Measurements from ENCODE around the gene MCF2L2. TPM values are rescaled to one million over a fixed set of nuclear protein-coding genes. Genes with fewer than 3 reads are reported as not detected.
A peak's percentile ranks its signal among the peaks of the same experiment; 100 is the strongest.

The MCF2L2 gene
- total and polyA plus RNA-seq, 2 donors (not counting 3 experiments of a cell fraction or from before 2014, with no cell fraction given), result 0.15 to 1.1 TPM

DNA sequence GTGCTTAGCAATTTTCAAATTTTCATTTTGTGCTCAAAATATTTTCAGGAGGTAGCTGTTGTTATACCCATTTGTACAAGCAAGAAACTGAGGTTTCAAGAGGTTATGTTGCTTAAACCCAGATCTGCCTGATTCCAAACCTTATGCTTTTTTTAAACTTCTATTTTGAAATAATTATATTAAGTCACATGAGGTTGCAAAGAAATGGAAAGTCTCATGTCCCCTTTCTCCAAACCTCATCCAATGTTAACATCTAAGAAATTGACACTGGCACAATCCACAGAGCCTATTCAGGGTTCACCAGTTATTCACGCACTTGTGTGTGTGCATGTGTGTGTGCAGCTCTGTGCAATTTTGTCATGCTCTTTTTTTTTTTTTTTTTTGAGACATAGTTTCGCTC, 140.3 kb downstream of the MCF2L2 start:
- Histone ChIP-seq H3K4me1 (ENCODE audit: control insufficient read depth, extremely low read depth, insufficient read depth, low read length) (peaks cover 32% of the 10 kb centered on the region), H3K36me3 (ENCODE audit: control insufficient read depth in 2 of 2, extremely low read depth in 1 of 2, insufficient read depth in 2 of 2, low read length in 2 of 2) (no peaks in the 10 kb centered on the region), H2AFZ (ENCODE audit: low read depth, low read length) (no peak overlapping the region), H3K9me1 (replicated peaks; ENCODE audit: control insufficient read depth, extremely low read depth, insufficient read depth, low read length) (no peaks in the 10 kb centered on the region), H4K20me1 (replicated peaks; ENCODE audit: control insufficient read depth, extremely low read depth, insufficient read depth, low read length) (no peaks in the 10 kb centered on the region), H3K27ac (ENCODE audit: insufficient read depth, low read depth, low read length) (no peak overlapping the region), H3K79me2 (ENCODE audit: control insufficient read depth, insufficient read depth, low read length) (no peaks in the 10 kb centered on the region), H3K4me3 (replicated peaks in 1 of 3; ENCODE audit: insufficient read depth in 1 of 3, low read depth in 1 of 3, low read length in 3 of 3) (no peak overlapping the region), H3K4me2 (ENCODE audit: insufficient read depth, low read length) (no peak overlapping the region), H3K9ac (replicated peaks; ENCODE audit: extremely low read depth, insufficient read depth, low read length) (peak overlapping the region; percentile 32), H3K9me3 (replicated peaks; ENCODE audit: control insufficient read depth, insufficient read depth, low read length) (no peaks in the 10 kb centered on the region), H3K27me3 (ENCODE audit: control insufficient read depth in 2 of 2, insufficient read depth in 2 of 2, low read length in 2 of 2) (no peaks in the 10 kb centered on the region)
- TF ChIP-seq MYC (IDR thresholded peaks at IDR 0.05; ENCODE audit: low read depth, low read length), result no peak
- no TSS peak for BruUV-seq (replicated peaks)
- dilution Hi-C loops (cut with MboI; ENCODE audit: extremely low pct_ligation_motif_present, low sequenced_read_pairs), result no loop called here
- intact Hi-C loops (cut with micrococcal nuclease), result no loop called here
- DNase-seq (ENCODE audit: low read depth, low spot score) (no peak), FAIRE-seq (no peak)
- ChIA-PET POLR2A (no interaction called here), CTCF (interaction anchor here (0.9 to 1.4 kb wide), 3 partner anchors 15 to 104 kb away, joined by 3 read pairs; no protein-coding TSS in a partner anchor)

DNA sequence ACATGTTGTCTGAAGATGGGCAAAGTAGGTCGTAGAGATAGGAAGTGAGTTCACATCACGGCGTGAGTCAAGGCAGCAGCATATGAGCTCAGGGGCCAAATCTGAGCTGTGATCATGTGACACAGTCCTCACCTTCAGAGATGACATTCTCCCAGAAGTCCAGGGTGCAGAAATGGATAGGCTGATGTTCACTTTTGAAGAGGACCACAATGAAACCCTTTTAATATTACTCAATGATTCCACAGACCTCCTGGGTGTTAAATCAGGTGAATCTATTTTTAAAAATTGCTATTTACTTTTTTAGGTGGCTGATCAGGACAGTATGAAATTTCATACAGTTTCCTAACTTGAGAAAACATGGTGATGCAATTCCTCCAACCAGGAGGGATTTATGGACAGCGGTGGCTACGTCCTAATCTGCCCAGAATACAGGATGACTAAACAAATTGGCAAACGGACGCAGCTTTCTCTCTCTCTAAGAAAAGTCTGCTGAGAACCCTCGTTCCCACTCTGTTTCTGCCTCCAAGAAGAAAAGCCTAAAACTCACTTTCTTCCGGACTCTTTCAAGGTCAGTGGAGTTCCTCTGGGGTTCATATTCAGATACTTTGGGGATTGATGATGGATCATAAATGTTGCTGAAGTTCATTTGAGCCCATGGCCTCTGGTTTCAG, 141.0 kb downstream of the MCF2L2 start:
- H2AFZ ChIP-seq (ENCODE audit: low read depth, low read length), result no peak overlapping the region
- no peaks in the 10 kb centered on the region for H3K9me3 ChIP-seq (replicated peaks; ENCODE audit: control insufficient read depth, insufficient read depth, low read length)
- no peaks in the 10 kb centered on the region for H3K9me1 ChIP-seq (replicated peaks; ENCODE audit: control insufficient read depth, extremely low read depth, insufficient read depth, low read length)
- no peak overlapping the region for H3K4me2 ChIP-seq (ENCODE audit: insufficient read depth, low read length)
- H3K4me1 ChIP-seq (ENCODE audit: control insufficient read depth, extremely low read depth, insufficient read depth, low read length), result peaks cover 32% of the 10 kb centered on the region
- ChIA-PET CTCF (interaction anchor here (0.9 to 2.8 kb wide), 3 partner anchors 34 to 103 kb away, joined by 3 to 16 read pairs (median 3); partner anchors contain the start of gene B3GNT5), POLR2A (no interaction called here)
- dilution Hi-C loops (cut with MboI; ENCODE audit: extremely low pct_ligation_motif_present, low sequenced_read_pairs), result no loop called here
- TF ChIP-seq EZH2 (IDR thresholded peaks at IDR 0.05; ENCODE audit: borderline replicate concordance, low read depth, low read length, severe bottlenecking) (no peak), FOS (IDR thresholded peaks at IDR 0.05; ENCODE audit: borderline replicate concordance, insufficient read depth, low read length) (no peak)
- H3K79me2 ChIP-seq (ENCODE audit: control insufficient read depth, insufficient read depth, low read length), result no peaks in the 10 kb centered on the region
- no peaks in the 10 kb centered on the region for H3K27me3 ChIP-seq (ENCODE audit: control insufficient read depth in 2 of 2, insufficient read depth in 2 of 2, low read length in 2 of 2)
- H3K27ac ChIP-seq (ENCODE audit: insufficient read depth, low read depth, low read length), result peak overlapping the region; percentile 91
- no peak overlapping the region for H3K4me3 ChIP-seq (replicated peaks in 1 of 3; ENCODE audit: insufficient read depth in 1 of 3, low read depth in 1 of 3, low read length in 3 of 3)
- peak overlapping the region; percentile 32 for H3K9ac ChIP-seq (replicated peaks; ENCODE audit: extremely low read depth, insufficient read depth, low read length)
- DNase-seq (ENCODE audit: low read depth, low spot score) (peak; percentile 30), FAIRE-seq (no peak)
- BruUV-seq (replicated peaks), result TSS peak; percentile 10
- intact Hi-C loops (cut with micrococcal nuclease), result loop anchor here (2.0 kb wide), 1 partner anchor 41 kb away; no protein-coding TSS in a partner anchor
- H3K36me3 ChIP-seq (ENCODE audit: control insufficient read depth in 2 of 2, extremely low read depth in 1 of 2, insufficient read depth in 2 of 2, low read length in 2 of 2), result no peaks in the 10 kb centered on the region
- no peaks in the 10 kb centered on the region for H4K20me1 ChIP-seq (replicated peaks; ENCODE audit: control insufficient read depth, extremely low read depth, insufficient read depth, low read length)
